HG02610 (cell line): ENCODE measurements around the gene NAV3.
"Not testable (repeated sequence)": the region's sequence is repeated elsewhere in the genome, so short reads cannot be mapped to it uniquely, and the experiment has no call there.

Experiments used
- ATAC-seq: cut with Tn5 transposase; IDR thresholded peaks from one replicate; pipeline ENCODE4 v1.9.1; 2021; ENCODE audit warnings: mild to moderate bottlenecking, moderate library complexity; ENCODE audit not compliant: unreplicated experiment

NAV3 gene

GRCh38 chr12:78101113-78101876, 270.6 kb downstream of the NAV3 start:
- no peak for ATAC-seq

GRCh38 chr12:78101946-78102635, 271.4 kb downstream of the NAV3 start:
- ATAC-seq = no peak

- not testable (repeated sequence) for ATAC-seq
Measured at GRCh38 chr12:78102801-78103200, 272.1 kb downstream of the NAV3 start.

DNA sequence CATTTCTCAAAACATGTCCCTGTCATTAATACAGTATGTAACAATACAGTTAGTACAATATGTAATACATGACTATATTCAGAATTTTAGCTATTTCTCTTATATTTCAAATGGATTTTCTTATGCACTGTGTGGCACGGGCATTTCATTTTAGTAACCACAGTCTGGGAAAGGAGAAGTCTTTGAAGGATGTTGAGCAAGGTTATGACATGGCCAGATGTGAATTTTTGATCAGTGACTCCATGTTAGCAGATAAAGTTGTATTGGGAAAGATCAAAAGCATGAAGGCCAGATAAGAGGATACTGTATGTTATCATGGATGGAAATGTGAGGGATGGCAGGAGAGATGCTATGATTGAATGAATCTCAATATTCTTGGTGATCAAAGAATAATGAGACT, 285.2 kb downstream of the NAV3 start:
- ATAC-seq = no peak

DNA sequence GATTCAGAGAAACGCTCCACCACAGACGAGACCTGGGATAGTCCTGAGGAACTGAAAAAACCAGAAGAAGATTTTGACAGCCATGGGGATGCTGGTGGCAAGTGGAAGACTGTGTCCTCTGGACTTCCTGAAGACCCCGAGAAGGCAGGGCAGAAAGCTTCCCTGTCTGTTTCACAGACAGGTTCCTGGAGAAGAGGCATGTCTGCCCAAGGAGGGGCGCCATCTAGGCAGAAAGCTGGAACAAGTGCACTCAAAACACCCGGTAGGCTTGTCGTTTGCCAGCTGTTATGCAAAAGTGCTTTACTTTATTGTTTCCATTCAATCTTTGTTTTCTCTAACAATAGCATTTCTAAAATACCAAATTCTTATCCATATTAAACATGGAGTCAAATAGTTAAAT, 287.3 kb downstream of the NAV3 start:
- no peak for ATAC-seq

GRCh38 chr12:78118486-78118885, 287.8 kb downstream of the NAV3 start:
- ATAC-seq = no peak

DNA sequence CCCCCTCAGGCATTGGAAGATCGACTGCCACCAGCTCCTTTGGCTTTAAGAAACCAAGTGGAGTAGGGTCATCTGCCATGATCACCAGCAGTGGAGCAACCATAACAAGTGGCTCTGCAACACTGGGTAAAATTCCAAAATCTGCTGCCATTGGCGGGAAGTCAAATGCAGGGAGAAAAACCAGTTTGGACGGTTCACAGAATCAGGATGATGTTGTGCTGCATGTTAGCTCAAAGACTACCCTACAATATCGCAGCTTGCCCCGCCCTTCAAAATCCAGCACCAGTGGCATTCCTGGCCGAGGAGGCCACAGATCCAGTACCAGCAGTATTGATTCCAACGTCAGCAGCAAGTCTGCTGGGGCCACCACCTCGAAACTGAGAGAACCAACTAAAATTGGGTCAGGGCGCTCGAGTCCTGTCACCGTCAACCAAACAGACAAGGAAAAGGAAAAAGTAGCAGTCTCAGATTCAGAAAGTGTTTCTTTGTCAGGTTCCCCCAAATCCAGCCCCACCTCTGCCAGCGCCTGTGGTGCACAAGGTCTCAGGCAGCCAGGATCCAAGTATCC, 288.7 kb downstream of the NAV3 start:
- no peak for ATAC-seq

DNA sequence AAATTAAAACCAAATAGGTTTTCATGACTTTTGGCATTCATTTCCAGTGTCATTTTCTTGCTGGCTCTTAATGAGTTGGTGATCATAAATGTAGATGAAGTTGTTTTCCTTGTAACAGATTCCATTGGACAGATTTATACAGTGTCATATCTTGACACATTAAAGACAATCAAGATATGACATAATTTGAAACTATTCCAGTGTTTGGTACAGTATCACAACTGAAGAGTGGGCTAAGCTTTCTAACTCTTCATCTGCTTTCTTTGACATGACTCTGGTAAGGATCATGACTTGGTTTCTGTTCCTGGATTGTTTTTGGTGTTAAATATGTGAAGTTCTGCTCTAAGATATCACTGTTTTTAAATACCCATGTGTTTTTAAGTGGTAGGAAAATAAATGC, 289.6 kb downstream of the NAV3 start:
- ATAC-seq = no peak

DNA sequence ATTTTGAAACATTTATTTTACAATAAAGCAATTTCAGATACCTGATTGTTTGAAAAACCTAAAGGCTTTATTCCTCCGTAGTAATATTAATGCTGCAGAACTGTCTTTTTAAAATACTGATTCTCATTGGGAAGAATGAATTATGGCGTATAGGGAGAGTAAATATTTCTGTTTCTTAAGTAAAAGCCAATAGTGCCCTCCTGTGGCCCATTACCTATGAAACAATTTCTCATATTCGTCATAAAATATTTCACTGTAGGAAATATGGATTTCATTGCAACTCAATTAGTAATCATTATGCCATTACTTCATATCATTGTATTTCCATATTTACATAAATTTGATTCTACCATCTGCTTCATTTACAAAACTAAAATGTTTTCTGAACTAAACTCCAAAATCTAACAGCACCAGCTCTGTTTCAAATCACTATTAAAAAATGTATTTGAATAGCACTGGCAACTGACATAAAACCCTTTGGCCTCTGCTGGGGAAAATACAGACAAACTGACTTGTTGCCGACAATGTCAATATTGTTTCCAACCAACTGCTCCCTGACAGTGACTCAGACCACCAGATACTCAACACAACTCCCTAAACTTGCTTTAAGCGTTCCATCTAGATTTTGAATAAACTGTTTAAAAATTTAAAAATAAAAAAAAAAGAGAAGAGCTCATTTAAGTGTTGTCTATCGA, 290.3 kb downstream of the NAV3 start:
- no peak for ATAC-seq

GRCh38 chr12:78121969-78122610, 291.4 kb downstream of the NAV3 start:
- no peak for ATAC-seq

GRCh38 chr12:78128211-78128610, 297.5 kb downstream of the NAV3 start:
- no peak for ATAC-seq

- no peak for ATAC-seq
Measured at GRCh38 chr12:78143717-78144116, 313.0 kb downstream of the NAV3 start.

DNA sequence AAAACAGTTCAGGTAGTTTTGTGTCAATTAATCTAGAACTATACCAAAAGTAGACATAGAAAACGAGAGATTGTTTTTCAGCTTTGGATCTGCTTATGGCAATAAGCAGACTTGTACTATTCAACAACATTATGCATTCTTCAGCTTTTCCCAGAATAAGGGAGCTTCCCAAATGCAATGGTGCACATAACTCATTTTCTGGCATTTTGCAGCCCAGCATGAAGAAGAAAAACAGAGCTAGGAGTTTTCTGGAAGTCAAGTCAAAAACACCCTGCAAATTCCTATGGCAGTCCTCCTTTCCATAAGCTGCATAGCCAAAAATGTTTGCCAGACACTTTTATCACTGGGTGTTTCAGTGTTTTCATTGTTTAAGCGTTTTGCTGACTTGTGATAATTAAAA, 314.7 kb downstream of the NAV3 start:
- no peak for ATAC-seq

DNA sequence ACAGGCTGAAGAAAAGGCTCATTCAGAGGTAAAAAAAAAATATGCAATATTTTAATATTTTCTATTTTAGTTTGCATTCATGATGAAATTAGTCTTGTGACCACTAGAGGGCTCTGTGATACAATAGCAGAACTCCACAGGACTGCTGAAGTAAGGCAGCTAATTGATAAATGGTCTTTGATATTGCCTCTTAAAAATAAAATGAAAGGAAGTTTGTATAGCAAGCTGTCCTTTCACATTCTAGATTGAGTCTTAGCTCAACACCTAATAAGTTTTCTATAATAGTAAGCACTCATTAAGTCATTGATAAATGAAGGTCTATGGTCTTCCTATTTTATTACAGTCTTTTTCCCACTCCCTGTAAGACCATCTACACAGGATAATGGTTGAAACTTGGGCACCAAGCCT, 315.7 kb downstream of the NAV3 start:
- no peak for ATAC-seq

- ATAC-seq = no peak
Measured at GRCh38 chr12:78149459-78149858, 318.8 kb downstream of the NAV3 start.

DNA sequence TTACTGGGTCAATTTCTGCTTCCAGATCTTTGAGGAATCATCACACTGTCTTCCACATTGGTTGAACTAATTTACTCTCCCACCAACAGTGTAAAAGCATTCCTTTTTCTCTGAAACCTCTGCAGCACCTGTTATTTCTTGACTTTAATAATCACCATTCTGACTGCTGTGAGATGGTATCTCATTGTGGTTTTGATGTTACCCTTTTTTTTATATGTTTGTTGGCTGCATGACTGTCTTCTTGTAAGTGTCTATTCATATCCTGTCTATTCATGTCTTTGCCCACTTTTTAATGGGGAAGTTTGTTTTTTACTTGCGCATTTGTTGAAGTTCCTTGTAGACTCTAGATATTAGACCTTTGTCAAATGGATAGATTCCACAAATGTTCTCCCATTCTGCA, 324.9 kb downstream of the NAV3 start:
- ATAC-seq = no peak

GRCh38 chr12:78156751-78157150, 326.1 kb downstream of the NAV3 start:
- no peak for ATAC-seq

GRCh38 chr12:78157199-78157598, 326.5 kb downstream of the NAV3 start:
- ATAC-seq = no peak

DNA sequence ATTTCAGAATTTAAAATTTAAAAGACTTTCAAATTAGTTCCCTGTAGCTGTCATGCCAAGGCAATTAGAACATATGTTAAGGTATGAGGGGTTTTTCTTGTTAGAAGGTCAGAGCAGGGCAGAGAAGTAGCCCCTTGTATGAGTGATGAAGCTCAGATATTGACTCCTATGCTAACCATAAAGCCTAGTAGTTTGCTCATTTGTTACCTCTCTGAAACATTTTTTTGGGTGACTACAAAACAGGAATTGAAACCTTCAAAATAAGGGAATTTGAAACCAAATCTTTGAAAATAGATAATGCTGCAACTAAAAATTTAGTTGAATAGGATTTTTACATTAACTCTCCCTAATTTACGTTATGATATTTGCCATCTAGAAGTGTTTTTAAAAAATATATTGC, 333.5 kb downstream of the NAV3 start:
- ATAC-seq = no peak

GRCh38 chr12:78167510-78167909, 336.8 kb downstream of the NAV3 start:
- no peak for ATAC-seq

GRCh38 chr12:78171061-78171460, 340.4 kb downstream of the NAV3 start:
- ATAC-seq = no peak
